Suprapubic skin (tissue), 4 donors: ENCODE data around the gene TPSD1. TPM values are rescaled to one million over a fixed set of nuclear protein-coding genes. Genes with fewer than 3 reads are reported as not detected.
"Not testable (repeated sequence)": the region's sequence is repeated elsewhere in the genome, so short reads cannot be mapped to it uniquely, and the experiment has no call there.

ENCODE experiments used
- DNase-seq, 2 donors: peaks; one replicate each; pipeline ENCODE4 v3.0.0-alpha.2; 2019; ENCODE audit warnings: low spot score in 2 of 2
- H3K27ac ChIP-seq: fragments of 200-600 bp; sonication (generic); one replicate; pipeline ENCODE4 v1.5.1; 2019
- H3K27me3 ChIP-seq: fragments of 200-600 bp; sonication (generic); one replicate; pipeline ENCODE4 v1.5.1; 2019
- H3K36me3 ChIP-seq: fragments of 200-600 bp; sonication (generic); one replicate; pipeline ENCODE4 v1.5.1; 2019
- H3K4me1 ChIP-seq: fragments of 200-600 bp; sonication (generic); one replicate; pipeline ENCODE4 v1.5.1; 2019
- H3K4me3 ChIP-seq: fragments of 200-600 bp; sonication (generic); one replicate; pipeline ENCODE4 v1.5.1; 2019; ENCODE audit warnings: mild to moderate bottlenecking
- H3K9me3 ChIP-seq: fragments of 200-600 bp; sonication (generic); one replicate; pipeline ENCODE4 v1.5.1; 2019
- CTCF ChIP-seq, 2 donors: fragments of 200-600 bp in 1 of 2; fragments of 450-650 bp in 1 of 2; sonication (generic) in 1 of 2; IDR thresholded peaks; one replicate each; pipeline ENCODE4 v1.5.1; 2016 to 2019; ENCODE audit warnings: antibody characterized with exemption in 2 of 2, mild to moderate bottlenecking in 1 of 2, moderate library complexity in 1 of 2
- EP300 ChIP-seq: sonication (generic); formaldehyde crosslinking; IDR thresholded peaks from one replicate; pipeline ENCODE4 v1.6.1; 2017; ENCODE audit warnings: antibody characterized with exemption
- POLR2A ChIP-seq, 2 donors: fragments of 450-650 bp; IDR thresholded peaks; one replicate each; pipeline ENCODE4 v1.6.1; 2017; ENCODE audit warnings: antibody characterized with exemption in 2 of 2, mild to moderate bottlenecking in 2 of 2, moderate library complexity in 2 of 2
- POLR2AphosphoS5 ChIP-seq, 3 donors: sonication (generic); formaldehyde crosslinking; IDR thresholded peaks; one replicate each; pipeline ENCODE4 v1.6.1; 2017; ENCODE audit warnings: antibody characterized with exemption in 3 of 3
- WGBS: methylation state at CpG from one replicate; pipeline ENCODE4 v1.1.5; 2018; 5-methylcytosine and 5-hydroxymethylcytosine counted together
- total RNA-seq, 4 donors: library from RNA; depleted of rRNA; stranded (reverse); fragments of >200 nt; gene quantifications; one replicate each; pipeline ENCODE4 v1.1.0, GENCODE V29; 2016

The TPSD1 gene
- total RNA-seq, 4 donors from 2014 or later, result 0.38 to 11.6 (median 0.83) TPM; not detected in 1

DNA sequence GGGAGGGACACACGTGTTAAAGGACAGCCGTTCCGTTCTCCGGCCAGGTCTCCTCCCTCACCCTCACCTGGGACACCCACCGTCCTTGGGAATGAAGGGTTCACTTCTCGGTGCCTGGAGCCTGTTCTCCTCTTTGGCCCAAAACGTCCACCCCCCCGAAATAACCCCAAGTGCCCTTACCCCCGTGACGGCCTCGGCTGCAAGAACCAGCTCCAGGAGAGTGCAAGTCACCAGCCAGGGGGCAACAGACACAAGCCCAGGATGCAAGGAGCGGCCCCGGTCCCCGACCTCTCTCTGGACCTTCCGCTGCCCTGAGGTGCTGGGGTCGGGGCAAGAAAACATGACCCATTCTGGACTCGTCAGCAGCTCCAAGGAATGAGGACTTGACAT, 33.6 kb downstream of the TPSD1 start:
- peaks cover 10% of the 10 kb centered on the region for H3K4me1 ChIP-seq
- H3K4me3 ChIP-seq, result no peak overlapping the region
- H3K27me3 ChIP-seq, result peaks cover 93% of the 10 kb centered on the region
- TF ChIP-seq EP300, result no peak
- TF ChIP-seq POLR2AphosphoS5 (IDR thresholded peaks at IDR 0.05), result no peak
- no peak for TF ChIP-seq POLR2A (IDR thresholded peaks at IDR 0.05)
- TF ChIP-seq CTCF (IDR thresholded peaks at IDR 0.05), result no peak
- H3K27ac ChIP-seq, result no peak overlapping the region
- 7% methylated on average over 9 of the region's 17 CpGs for WGBS
- H3K9me3 ChIP-seq, result no peaks in the 10 kb centered on the region
- no peaks in the 10 kb centered on the region for H3K36me3 ChIP-seq
- DNase-seq, result peak in 1 of 2 donors; percentile 50

DNA sequence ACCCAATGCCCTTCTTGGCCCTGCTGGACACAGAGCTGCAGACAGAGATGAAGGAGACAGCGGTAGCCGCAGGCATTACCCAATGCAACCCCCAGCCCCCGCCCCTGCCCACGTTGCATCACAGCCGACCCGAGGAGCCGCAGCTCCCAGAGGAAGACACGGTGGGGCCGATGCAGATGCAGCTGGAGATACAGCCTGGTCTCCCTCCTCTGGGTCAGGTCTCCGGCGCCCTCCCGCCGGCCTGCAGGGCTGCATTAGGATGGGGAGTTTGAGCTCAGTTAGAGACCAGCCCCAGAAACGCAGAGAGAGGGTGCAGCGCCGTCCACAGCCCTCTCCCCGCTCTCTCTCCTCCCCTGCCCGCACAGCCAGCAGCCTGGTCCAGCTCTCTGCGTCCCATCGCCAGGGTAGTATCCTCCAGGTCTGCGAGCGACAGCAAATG, 34.2 kb downstream of the TPSD1 start:
- 22% methylated on average over 10 of the region's 22 CpGs for WGBS
- H3K9me3 ChIP-seq, result no peaks in the 10 kb centered on the region
- H3K36me3 ChIP-seq, result no peaks in the 10 kb centered on the region
- peaks cover 87% of the 10 kb centered on the region for H3K27me3 ChIP-seq
- TF ChIP-seq CTCF (IDR thresholded peaks at IDR 0.05), result no peak
- no peak for TF ChIP-seq POLR2A (IDR thresholded peaks at IDR 0.05)
- TF ChIP-seq POLR2AphosphoS5 (IDR thresholded peaks at IDR 0.05), result no peak
- no peak for TF ChIP-seq EP300
- no peak for DNase-seq
- peaks cover 10% of the 10 kb centered on the region for H3K4me1 ChIP-seq
- no peak overlapping the region for H3K4me3 ChIP-seq
- H3K27ac ChIP-seq, result no peak overlapping the region

GRCh38 chr16:1290860-1291575, 35.1 kb downstream of the TPSD1 start:
- H3K27me3 ChIP-seq, result peaks cover 84% of the 10 kb centered on the region
- 39% methylated on average over 19 of the region's 29 CpGs for WGBS

GRCh38 chr16:1291576-1291974, 35.7 kb downstream of the TPSD1 start:
- peaks cover 80% of the 10 kb centered on the region for H3K27me3 ChIP-seq
- no peaks in the 10 kb centered on the region for H3K36me3 ChIP-seq
- no peaks in the 10 kb centered on the region for H3K9me3 ChIP-seq
- peaks cover 10% of the 10 kb centered on the region for H3K4me1 ChIP-seq
- WGBS, result 55% methylated on average over 14 of the region's 17 CpGs
- TF ChIP-seq POLR2AphosphoS5 (IDR thresholded peaks at IDR 0.05), result no peak
- TF ChIP-seq CTCF (IDR thresholded peaks at IDR 0.05), result no peak
- TF ChIP-seq POLR2A (IDR thresholded peaks at IDR 0.05), result no peak
- TF ChIP-seq EP300, result no peak
- H3K4me3 ChIP-seq, result no peak overlapping the region
- DNase-seq, result no peak
- no peak overlapping the region for H3K27ac ChIP-seq

More at GRCh38 chr16:1290860-1291575, 35.1 kb downstream of the TPSD1 start:
- H3K27ac ChIP-seq, result no peak overlapping the region
- no peaks in the 10 kb centered on the region for H3K9me3 ChIP-seq
- no peak overlapping the region for H3K4me3 ChIP-seq
- no peaks in the 10 kb centered on the region for H3K36me3 ChIP-seq
- TF ChIP-seq POLR2AphosphoS5 (IDR thresholded peaks at IDR 0.05), result no peak
- TF ChIP-seq EP300, result no peak
- TF ChIP-seq POLR2A (IDR thresholded peaks at IDR 0.05), result no peak
- TF ChIP-seq CTCF (IDR thresholded peaks at IDR 0.05), result no peak
- DNase-seq, result no peak
- H3K4me1 ChIP-seq, result peaks cover 10% of the 10 kb centered on the region

GRCh38 chr16:1292208-1292607, 36.3 kb downstream of the TPSD1 start:
- DNase-seq, H3K4me3 ChIP-seq, H3K36me3 ChIP-seq, H3K27ac ChIP-seq, H3K9me3 ChIP-seq: not testable (repeated sequence)
- Histone ChIP-seq H3K27me3 (peaks cover 77% of the 10 kb centered on the region), H3K4me1 (peaks cover 10% of the 10 kb centered on the region)
- 80% methylated on average over 6 of the region's 6 CpGs for WGBS

- not testable (repeated sequence) for H3K27ac ChIP-seq, H3K9me3 ChIP-seq, DNase-seq, H3K36me3 ChIP-seq, H3K4me1 ChIP-seq, H3K4me3 ChIP-seq
- 83% methylated on average over 8 of the region's 8 CpGs for WGBS
- H3K27me3 ChIP-seq, result peaks cover 76% of the 10 kb centered on the region
Observed at GRCh38 chr16:1292808-1293207, 36.9 kb downstream of the TPSD1 start.
